Choroid plexus epithelial cell (primary cell): ENCODE data around the gene CHTF18.

Source experiments
- DNase-seq: peaks from one replicate; pipeline ENCODE4 v3.0.0-alpha.2; 2010; ENCODE audit warnings: low read depth
- H3K4me3 ChIP-seq: 2 replicates; pipeline ENCODE4 v1.5.1; 2011; ENCODE audit warnings: low read depth, mild to moderate bottlenecking, control low read depth, low read length, moderate library complexity
- TF ChIP-seq, protein P1 (sequence below): conservative IDR thresholded peaks from 2 replicates; pipeline ENCODE4 v1.5.1; 2011; ENCODE audit warnings: low read depth, mild to moderate bottlenecking, control low read depth, inconsistent platforms, low read length, moderate library complexity

Gene CHTF18

DNA sequence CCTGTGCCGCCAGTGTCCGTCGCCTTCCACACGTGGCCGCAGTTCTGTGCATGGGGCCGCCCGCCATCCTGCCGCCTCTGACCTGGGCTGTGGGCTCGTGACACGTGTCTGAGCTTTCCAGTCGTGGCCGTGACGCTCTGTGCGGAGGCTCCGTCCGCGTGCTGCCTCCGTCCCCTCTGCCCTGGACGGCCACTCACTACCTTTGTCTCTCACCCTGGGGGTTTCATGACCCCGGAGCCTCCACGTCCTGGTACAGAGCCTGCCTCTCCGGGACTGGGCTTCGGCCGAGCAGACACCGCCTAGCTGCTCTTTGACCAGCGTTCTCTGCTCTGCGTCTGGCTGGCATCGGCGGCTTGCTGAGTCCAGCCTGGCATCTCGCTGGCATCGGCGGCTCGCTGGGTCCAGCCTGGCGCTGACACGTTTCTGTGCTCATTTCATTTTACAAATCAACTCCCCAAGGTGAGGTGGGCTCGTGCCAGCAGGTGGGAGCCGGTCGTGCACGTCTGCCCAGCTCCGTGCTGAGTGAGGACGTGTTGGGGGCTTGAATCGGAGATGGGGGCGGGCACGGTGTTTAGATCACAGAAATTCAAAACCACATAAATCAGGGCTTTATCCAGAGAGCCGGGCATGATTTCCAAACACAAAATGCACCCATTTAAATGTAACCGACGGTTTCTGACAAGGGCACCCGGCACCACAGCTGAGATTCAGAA is 56.4 kb downstream of the CHTF18 start:
- no peak for DNase-seq
- H3K4me3 ChIP-seq: no peak overlapping the region
- TF ChIP-seq, protein P1, sequence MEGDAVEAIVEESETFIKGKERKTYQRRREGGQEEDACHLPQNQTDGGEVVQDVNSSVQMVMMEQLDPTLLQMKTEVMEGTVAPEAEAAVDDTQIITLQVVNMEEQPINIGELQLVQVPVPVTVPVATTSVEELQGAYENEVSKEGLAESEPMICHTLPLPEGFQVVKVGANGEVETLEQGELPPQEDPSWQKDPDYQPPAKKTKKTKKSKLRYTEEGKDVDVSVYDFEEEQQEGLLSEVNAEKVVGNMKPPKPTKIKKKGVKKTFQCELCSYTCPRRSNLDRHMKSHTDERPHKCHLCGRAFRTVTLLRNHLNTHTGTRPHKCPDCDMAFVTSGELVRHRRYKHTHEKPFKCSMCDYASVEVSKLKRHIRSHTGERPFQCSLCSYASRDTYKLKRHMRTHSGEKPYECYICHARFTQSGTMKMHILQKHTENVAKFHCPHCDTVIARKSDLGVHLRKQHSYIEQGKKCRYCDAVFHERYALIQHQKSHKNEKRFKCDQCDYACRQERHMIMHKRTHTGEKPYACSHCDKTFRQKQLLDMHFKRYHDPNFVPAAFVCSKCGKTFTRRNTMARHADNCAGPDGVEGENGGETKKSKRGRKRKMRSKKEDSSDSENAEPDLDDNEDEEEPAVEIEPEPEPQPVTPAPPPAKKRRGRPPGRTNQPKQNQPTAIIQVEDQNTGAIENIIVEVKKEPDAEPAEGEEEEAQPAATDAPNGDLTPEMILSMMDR: no peak

DNA sequence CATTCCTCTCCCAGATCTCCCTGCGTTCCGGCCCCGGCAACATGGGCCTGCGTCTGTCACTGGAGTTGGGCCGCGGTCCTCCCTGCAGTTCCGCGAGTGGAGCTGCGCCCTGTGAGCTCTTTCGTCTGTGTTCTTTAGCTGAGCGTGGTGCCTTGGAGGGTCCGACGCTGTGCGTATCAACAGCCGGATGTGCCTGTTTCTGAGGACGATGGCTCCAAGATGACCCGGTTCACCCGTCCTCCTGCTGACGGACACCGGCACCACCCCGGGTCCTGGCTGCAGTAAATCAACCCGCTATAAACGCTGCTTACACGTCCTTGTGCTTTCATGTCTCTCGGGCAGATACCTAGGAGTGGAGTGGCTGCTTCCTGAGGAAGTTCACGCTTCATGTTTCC is 56.9 kb downstream of the CHTF18 start:
- DNase-seq: no peak
- H3K4me3 ChIP-seq: no peak overlapping the region
- TF ChIP-seq, protein P1: no peak

DNA sequence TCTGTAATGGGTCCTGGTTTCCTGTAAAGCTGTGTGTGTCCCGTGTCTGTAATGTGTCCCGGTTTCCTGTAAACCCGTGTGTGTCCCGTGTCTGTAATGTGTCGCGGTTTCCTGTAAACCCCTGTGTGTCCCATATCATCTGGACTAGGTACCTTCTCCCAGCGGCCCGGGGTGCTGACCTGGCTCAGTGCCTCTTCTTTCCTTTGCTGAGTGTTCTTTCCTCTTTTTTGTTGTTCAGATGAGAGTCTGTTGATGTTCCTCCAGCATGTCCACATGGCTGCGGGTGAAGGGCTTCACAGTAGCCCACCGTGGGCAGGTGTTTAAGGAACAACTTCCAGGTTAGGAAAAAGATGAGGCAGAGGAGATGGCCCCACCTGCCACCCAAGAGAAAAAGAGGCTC is 58.7 kb downstream of the CHTF18 start:
- H3K4me3 ChIP-seq: no peak overlapping the region
- no peak for DNase-seq
- TF ChIP-seq, protein P1: no peak
